ENCODE results near the gene MAP3K14. TPM values are rescaled to one million over a fixed set of nuclear protein-coding genes. Genes with fewer than 3 reads are reported as not detected.

The MAP3K14 gene
- total RNA-seq, 2 donors from 2014 or later: 4.6 to 5.5 TPM

- H3K4me3 Mint-ChIP-seq: no peak overlapping the region
- H3K4me3 ChIP-seq (ENCODE audit: low read length): no peak overlapping the region
- no peaks in the 10 kb centered on the region for H3K9me3 ChIP-seq (ENCODE audit: control insufficient read depth, low read length)
- H3K27me3 ChIP-seq (ENCODE audit: control insufficient read depth, insufficient read depth, low read length, poor library complexity, severe bottlenecking): no peaks in the 10 kb centered on the region
- H3K9me3 Mint-ChIP-seq: no peaks in the 10 kb centered on the region
- no peak overlapping the region for H3K9ac ChIP-seq (ENCODE audit: extremely low read depth, low read length, poor library complexity, severe bottlenecking)
- no peak overlapping the region for H3K27ac Mint-ChIP-seq
- no peak overlapping the region for H3K27ac ChIP-seq (ENCODE audit: low read depth, low read length)
- H3K36me3 ChIP-seq (ENCODE audit: control insufficient read depth, insufficient read depth, low read length): no peaks in the 10 kb centered on the region
- no peaks in the 10 kb centered on the region for H3K27me3 Mint-ChIP-seq (ENCODE audit: insufficient read depth)
- TF ChIP-seq CTCF (conservative IDR thresholded peaks at IDR 0.05): no peak
- DNase-seq: no peak
- H3K4me1 ChIP-seq (ENCODE audit: control insufficient read depth, insufficient read depth, low read length): no peaks in the 10 kb centered on the region
- H3K36me3 Mint-ChIP-seq (ENCODE audit: low read depth): no peaks in the 10 kb centered on the region
- WGBS, 2 experiments (ENCODE audit: insufficient coverage in 1 of 2, insufficient read length in 1 of 2): 83% methylated on average over 1 of the region's 1 CpG; no CpG with 5 or more reads in 1 of the 2 experiments
- peaks cover 6% of the 10 kb centered on the region for H3K4me1 Mint-ChIP-seq
Measured at GRCh38 chr17:45296833-45297124, 20.0 kb downstream of the MAP3K14 start.

GRCh38 chr17:45296003-45296832 lies 20.6 kb downstream of the MAP3K14 start:
- 88 to 95% methylated on average over 6 to 7 of the region's 7 CpGs for WGBS, 2 experiments (ENCODE audit: insufficient coverage in 1 of 2, insufficient read length in 1 of 2)
- peaks cover 6% of the 10 kb centered on the region for H3K4me1 Mint-ChIP-seq
- no peak for DNase-seq

GRCh38 chr17:45294506-45294905 lies 22.3 kb downstream of the MAP3K14 start:
- Histone ChIP-seq H3K9me3 (ENCODE audit: control insufficient read depth, low read length) (no peaks in the 10 kb centered on the region), H3K27ac (ENCODE audit: low read depth, low read length) (no peak overlapping the region), H3K9ac (ENCODE audit: extremely low read depth, low read length, poor library complexity, severe bottlenecking) (no peak overlapping the region), H3K4me1 (ENCODE audit: control insufficient read depth, insufficient read depth, low read length) (no peaks in the 10 kb centered on the region), H3K4me3 (ENCODE audit: low read length) (no peak overlapping the region), H3K27me3 (ENCODE audit: control insufficient read depth, insufficient read depth, low read length, poor library complexity, severe bottlenecking) (no peaks in the 10 kb centered on the region), H3K36me3 (ENCODE audit: control insufficient read depth, insufficient read depth, low read length) (no peaks in the 10 kb centered on the region)
- Mint-ChIP-seq H3K36me3 (ENCODE audit: low read depth) (peaks cover 8% of the 10 kb centered on the region), H3K9me3 (no peaks in the 10 kb centered on the region), H3K27me3 (ENCODE audit: insufficient read depth) (no peaks in the 10 kb centered on the region), H3K27ac (no peak overlapping the region), H3K4me3 (no peak overlapping the region), H3K4me1 (peaks cover 6% of the 10 kb centered on the region)
- no peak for TF ChIP-seq CTCF (conservative IDR thresholded peaks at IDR 0.05)
- WGBS, 2 experiments (ENCODE audit: insufficient coverage in 1 of 2, insufficient read length in 1 of 2): 89 to 95% methylated on average over 2 to 3 of the region's 3 CpGs
- DNase-seq: no peak

More at GRCh38 chr17:45296003-45296832, 20.6 kb downstream of the MAP3K14 start:
- no peaks in the 10 kb centered on the region for H3K4me1 ChIP-seq (ENCODE audit: control insufficient read depth, insufficient read depth, low read length)
- no peak overlapping the region for H3K4me3 ChIP-seq (ENCODE audit: low read length)
- Mint-ChIP-seq H3K27me3 (ENCODE audit: insufficient read depth) (no peaks in the 10 kb centered on the region), H3K27ac (no peak overlapping the region), H3K36me3 (ENCODE audit: low read depth) (no peaks in the 10 kb centered on the region), H3K4me3 (no peak overlapping the region), H3K9me3 (no peaks in the 10 kb centered on the region)
- no peak overlapping the region for H3K9ac ChIP-seq (ENCODE audit: extremely low read depth, low read length, poor library complexity, severe bottlenecking)
- H3K27me3 ChIP-seq (ENCODE audit: control insufficient read depth, insufficient read depth, low read length, poor library complexity, severe bottlenecking): no peaks in the 10 kb centered on the region
- H3K36me3 ChIP-seq (ENCODE audit: control insufficient read depth, insufficient read depth, low read length): no peaks in the 10 kb centered on the region
- H3K27ac ChIP-seq (ENCODE audit: low read depth, low read length): no peak overlapping the region
- H3K9me3 ChIP-seq (ENCODE audit: control insufficient read depth, low read length): no peaks in the 10 kb centered on the region
- no peak for TF ChIP-seq CTCF (conservative IDR thresholded peaks at IDR 0.05)
